ENCODE data around the gene DNAAF8.

DNAAF8 gene

GRCh38 chr16:4696172-4696904, 38.0 kb upstream of the DNAAF8 start:
- H3K9me3 ChIP-seq (ENCODE audit: control insufficient read depth, low read length) = no peaks in the 10 kb centered on the region
- no peak overlapping the region for H3K4me2 ChIP-seq (ENCODE audit: low read length, poor library complexity, severe bottlenecking)
- H3K14ac ChIP-seq (ENCODE audit: low read length in 2 of 2) = no peak overlapping the region
- H3K23ac ChIP-seq (ENCODE audit: low read length in 2 of 2) = no peak overlapping the region
- H2AFZ ChIP-seq (ENCODE audit: low read depth, low read length) = no peak overlapping the region
- H3K27me3 ChIP-seq (ENCODE audit: control insufficient read depth in 1 of 2, insufficient read depth in 1 of 2, low read length in 2 of 2) = no peaks in the 10 kb centered on the region
- no peak overlapping the region for H2BK15ac ChIP-seq (ENCODE audit: low read depth, poor library complexity, severe bottlenecking)
- H3K18ac ChIP-seq (ENCODE audit: low read depth in 1 of 2, low read length in 2 of 2) = no peak overlapping the region
- no peak overlapping the region for H2BK120ac ChIP-seq (ENCODE audit: low read depth, low read length)
- H3K4me3 ChIP-seq (ENCODE audit: insufficient read depth in 1 of 2, low read depth in 1 of 2, low read length in 2 of 2) = no peak overlapping the region
- no peak overlapping the region for H4K91ac ChIP-seq (ENCODE audit: low read length)
- no peak overlapping the region for H2BK12ac ChIP-seq (ENCODE audit: low read length in 2 of 2)
- no peak for DNase-seq
- WGBS = 92% methylated on average over 17 of the region's 19 CpGs
- no peak overlapping the region for H2AK5ac ChIP-seq (ENCODE audit: low read length, severe bottlenecking)
- H3K36me3 ChIP-seq (ENCODE audit: control insufficient read depth in 1 of 2, insufficient read depth in 2 of 2, low read depth in 1 of 2, low read length in 2 of 2) = peaks cover 55 to 71% of the 10 kb centered on the region in 2 experiments
- H4K8ac ChIP-seq (ENCODE audit: low read length) = no peak overlapping the region
- H3K27ac ChIP-seq (ENCODE audit: low read length, poor library complexity, severe bottlenecking) = no peak overlapping the region
- H3K9ac ChIP-seq (ENCODE audit: low read length) = no peak overlapping the region
- no peak overlapping the region for H2BK5ac ChIP-seq (ENCODE audit: low read depth, low read length, poor library complexity, severe bottlenecking)
- H3K4ac ChIP-seq (ENCODE audit: low read depth in 1 of 2, low read length in 2 of 2) = no peak overlapping the region
- H3K79me1 ChIP-seq (replicated peaks; ENCODE audit: low read length, poor library complexity, severe bottlenecking) = peaks cover 13% of the 10 kb centered on the region
- peaks cover 30% of the 10 kb centered on the region for H3K4me1 ChIP-seq (ENCODE audit: control insufficient read depth, insufficient read depth, low read depth, low read length)

GRCh38 chr16:4696905-4697847, 37.2 kb upstream of the DNAAF8 start:
- no peaks in the 10 kb centered on the region for H3K9me3 ChIP-seq (ENCODE audit: control insufficient read depth, low read length)
- no peak overlapping the region for H4K91ac ChIP-seq (ENCODE audit: low read length)
- no peak overlapping the region for H3K23ac ChIP-seq (ENCODE audit: low read length in 2 of 2)
- peaks cover 64 to 79% of the 10 kb centered on the region in 2 experiments for H3K36me3 ChIP-seq (ENCODE audit: control insufficient read depth in 1 of 2, insufficient read depth in 2 of 2, low read depth in 1 of 2, low read length in 2 of 2)
- no peak overlapping the region for H3K4ac ChIP-seq (ENCODE audit: low read depth in 1 of 2, low read length in 2 of 2)
- no peak overlapping the region for H2BK15ac ChIP-seq (ENCODE audit: low read depth, poor library complexity, severe bottlenecking)
- H2BK12ac ChIP-seq (ENCODE audit: low read length in 2 of 2) = no peak overlapping the region
- H3K27ac ChIP-seq (ENCODE audit: low read length, poor library complexity, severe bottlenecking) = no peak overlapping the region
- peaks cover 32% of the 10 kb centered on the region for H3K4me1 ChIP-seq (ENCODE audit: control insufficient read depth, insufficient read depth, low read depth, low read length)
- no peak overlapping the region for H3K4me2 ChIP-seq (ENCODE audit: low read length, poor library complexity, severe bottlenecking)
- no peak overlapping the region for H3K4me3 ChIP-seq (ENCODE audit: insufficient read depth in 1 of 2, low read depth in 1 of 2, low read length in 2 of 2)
- no peak for DNase-seq
- H3K79me1 ChIP-seq (replicated peaks; ENCODE audit: low read length, poor library complexity, severe bottlenecking) = peaks cover 16% of the 10 kb centered on the region
- H4K8ac ChIP-seq (ENCODE audit: low read length) = no peak overlapping the region
- WGBS = 95% methylated on average over 33 of the region's 33 CpGs
- H2BK120ac ChIP-seq (ENCODE audit: low read depth, low read length) = no peak overlapping the region
- no peaks in the 10 kb centered on the region for H3K27me3 ChIP-seq (ENCODE audit: control insufficient read depth in 1 of 2, insufficient read depth in 1 of 2, low read length in 2 of 2)
- H3K18ac ChIP-seq (ENCODE audit: low read depth in 1 of 2, low read length in 2 of 2) = no peak overlapping the region
- H3K14ac ChIP-seq (ENCODE audit: low read length in 2 of 2) = no peak overlapping the region
- no peak overlapping the region for H3K9ac ChIP-seq (ENCODE audit: low read length)
- H2BK5ac ChIP-seq (ENCODE audit: low read depth, low read length, poor library complexity, severe bottlenecking) = no peak overlapping the region
- H2AFZ ChIP-seq (ENCODE audit: low read depth, low read length) = no peak overlapping the region
- H2AK5ac ChIP-seq (ENCODE audit: low read length, severe bottlenecking) = no peak overlapping the region

GRCh38 chr16:4697848-4698291, 36.5 kb upstream of the DNAAF8 start:
- no peak for DNase-seq
- Histone ChIP-seq H3K9ac (ENCODE audit: low read length) (no peak overlapping the region), H3K4me1 (ENCODE audit: control insufficient read depth, insufficient read depth, low read depth, low read length) (peaks cover 30% of the 10 kb centered on the region), H4K91ac (ENCODE audit: low read length) (no peak overlapping the region), H4K8ac (ENCODE audit: low read length) (no peak overlapping the region), H3K27me3 (ENCODE audit: control insufficient read depth in 1 of 2, insufficient read depth in 1 of 2, low read length in 2 of 2) (no peaks in the 10 kb centered on the region), H3K79me1 (replicated peaks; ENCODE audit: low read length, poor library complexity, severe bottlenecking) (peaks cover 17% of the 10 kb centered on the region), H2BK5ac (ENCODE audit: low read depth, low read length, poor library complexity, severe bottlenecking) (no peak overlapping the region), H3K14ac (ENCODE audit: low read length in 2 of 2) (no peak overlapping the region), H3K4ac (ENCODE audit: low read depth in 1 of 2, low read length in 2 of 2) (no peak overlapping the region), H2BK12ac (ENCODE audit: low read length in 2 of 2) (no peak overlapping the region), H2AFZ (ENCODE audit: low read depth, low read length) (no peak overlapping the region), H2AK5ac (ENCODE audit: low read length, severe bottlenecking) (no peak overlapping the region), H3K4me2 (ENCODE audit: low read length, poor library complexity, severe bottlenecking) (no peak overlapping the region), H3K27ac (ENCODE audit: low read length, poor library complexity, severe bottlenecking) (no peak overlapping the region), H3K18ac (ENCODE audit: low read depth in 1 of 2, low read length in 2 of 2) (no peak overlapping the region), H2BK120ac (ENCODE audit: low read depth, low read length) (no peak overlapping the region), H3K23ac (ENCODE audit: low read length in 2 of 2) (no peak overlapping the region), H3K4me3 (ENCODE audit: insufficient read depth in 1 of 2, low read depth in 1 of 2, low read length in 2 of 2) (no peak overlapping the region), H3K9me3 (ENCODE audit: control insufficient read depth, low read length) (no peaks in the 10 kb centered on the region), H2BK15ac (ENCODE audit: low read depth, poor library complexity, severe bottlenecking) (no peak overlapping the region), H3K36me3 (ENCODE audit: control insufficient read depth in 1 of 2, insufficient read depth in 2 of 2, low read depth in 1 of 2, low read length in 2 of 2) (peaks cover 71 to 77% of the 10 kb centered on the region in 2 experiments)
- WGBS = 89% methylated on average over 9 of the region's 9 CpGs
